H1 (cell line): ENCODE data around the gene IFI30. TPM values are rescaled to one million over a fixed set of nuclear protein-coding genes. Genes with fewer than 3 reads are reported as not detected.

Experiments
- CTCF ChIA-PET: fragments of 300-600 bp; sonication (Branson Sonifier 250); formaldehyde crosslinking; loops from one replicate; lab custom pipeline; 2021; ENCODE audit not compliant: partially characterized antibody; lab: Charles Lee
- POLR2A ChIA-PET: fragments of 300-600 bp; sonication (Branson Sonifier 250); formaldehyde crosslinking; loops from one replicate; lab custom pipeline; 2021; ENCODE audit warnings: inconsistent platforms; ENCODE audit not compliant: partially characterized antibody; lab: Charles Lee
- DNase-seq, 2 experiments: peaks; one replicate each; pipeline versions ENCODE4 v3.0.0 to v3.0.0-alpha.2; 2010 to 2022; ENCODE audit warnings: low spot score in 2 of 2, low read depth in 1 of 2, mixed read lengths in 1 of 2
- FAIRE-seq: peaks from 2 replicates; lab custom pipeline; 2011; peaks lifted over from hg19 to GRCh38; lab: Jason Lieb, UNC
- H2AFZ ChIP-seq: 2 replicates; pipeline ENCODE4 v1.8.1; 2012; ENCODE audit warnings: low read length, inconsistent platforms
- H2AK5ac ChIP-seq: 2 replicates; pipeline ENCODE4 v1.6.1; 2013; ENCODE audit warnings: low read depth, low read length
- H2BK120ac ChIP-seq: replicated peaks from 2 replicates; pipeline ENCODE3; 2013; ENCODE audit warnings: low read depth, low read length, inconsistent platforms
- H2BK12ac ChIP-seq: 2 replicates; pipeline ENCODE4 v1.6.1; 2013; ENCODE audit warnings: low read depth, low read length
- H2BK15ac ChIP-seq: 2 replicates; pipeline ENCODE4 v1.6.1; 2013; ENCODE audit warnings: low read length
- H2BK20ac ChIP-seq: 2 replicates; pipeline ENCODE4 v1.6.1; 2013; ENCODE audit warnings: low read length
- H2BK5ac ChIP-seq: 2 replicates; pipeline ENCODE4 v1.6.1; 2013; ENCODE audit warnings: low read depth, low read length
- H3K14ac ChIP-seq: 2 replicates; pipeline ENCODE4 v1.6.1; 2013; ENCODE audit warnings: inconsistent platforms; ENCODE audit not compliant: insufficient read length
- H3K18ac ChIP-seq: 2 replicates; pipeline ENCODE4 v1.6.1; 2013; ENCODE audit warnings: low read length; ENCODE audit errors: extremely low read depth
- H3K23ac ChIP-seq: 2 replicates; pipeline ENCODE4 v1.6.1; 2013; ENCODE audit warnings: inconsistent platforms; ENCODE audit not compliant: insufficient read length
- H3K23me2 ChIP-seq: 2 replicates; pipeline ENCODE4 v1.6.1; 2013; ENCODE audit warnings: low read depth, low read length
- H3K27ac ChIP-seq: 2 replicates; pipeline ENCODE4 v1.6.1; 2011; ENCODE audit warnings: low read depth, low read length, inconsistent platforms
- H3K27me3 ChIP-seq, 4 experiments: replicated peaks in 1 of 4; 1 replicate in 1 of 4; 2 replicates in 3 of 4; pipeline versions ENCODE4 v1.6.1 to v1.8.1; 2011 to 2013; ENCODE audit warnings: low read length in 3 of 4, mild to moderate bottlenecking in 3 of 4, inconsistent platforms in 2 of 4, mixed read lengths in 2 of 4, moderate library complexity in 1 of 4; ENCODE audit not compliant: control insufficient read depth in 3 of 4, insufficient read depth in 3 of 4; ENCODE audit errors: extremely low read depth in 1 of 4
- H3K36me3 ChIP-seq, 4 experiments: 2 replicates each; pipeline versions ENCODE4 v1.6.1 to v1.8.1; 2011 to 2013; ENCODE audit warnings: mild to moderate bottlenecking in 4 of 4, low read length in 3 of 4, moderate library complexity in 2 of 4, control low read depth in 1 of 4, inconsistent platforms in 1 of 4; ENCODE audit not compliant: insufficient read depth in 4 of 4, control insufficient read depth in 2 of 4
- H3K4ac ChIP-seq: replicated peaks from 2 replicates; pipeline ENCODE3; 2013; ENCODE audit warnings: low read length, low read depth, mixed read lengths, inconsistent platforms; ENCODE audit not compliant: insufficient read length
- H3K4me1 ChIP-seq, 4 experiments: replicated peaks in 1 of 4; 1 replicate in 1 of 4; 2 replicates in 3 of 4; pipeline versions ENCODE4 v1.6.1 to v1.8.1; 2011 to 2013; ENCODE audit warnings: low read length in 3 of 4, inconsistent platforms in 2 of 4, mixed read lengths in 1 of 4; ENCODE audit not compliant: insufficient read depth in 4 of 4, control insufficient read depth in 3 of 4
- H3K4me2 ChIP-seq, 2 experiments: 2 replicates each; pipeline versions ENCODE4 v1.6.1 to v1.8.1; 2011 to 2013; ENCODE audit warnings: low read depth in 2 of 2, low read length in 2 of 2, control low read depth in 1 of 2, inconsistent platforms in 1 of 2, mild to moderate bottlenecking in 1 of 2; ENCODE audit not compliant: insufficient read depth in 1 of 2
- H3K4me3 ChIP-seq, 4 experiments: fragments of 200-600, 300-600 bp in 1 of 4; sonication (generic), shearing (Covaris generic), sonication (Bioruptor Twin) in 1 of 4; 2 replicates each; pipeline versions ENCODE4 v1.5.1 to v1.8.1; 2011 to 2016; ENCODE audit warnings: low read length in 4 of 4, low read depth in 3 of 4, control low read depth in 2 of 4, inconsistent platforms in 2 of 4, mild to moderate bottlenecking in 2 of 4, mixed read lengths in 1 of 4, moderate library complexity in 1 of 4; ENCODE audit not compliant: insufficient read depth in 2 of 4; ENCODE audit errors: extremely low read depth in 1 of 4
- H3K56ac ChIP-seq: replicated peaks from 2 replicates; pipeline ENCODE3; 2013; ENCODE audit warnings: low read depth, mild to moderate bottlenecking, mixed read lengths, low read length, inconsistent platforms; ENCODE audit not compliant: insufficient read length
- H3K79me1 ChIP-seq: 2 replicates; pipeline ENCODE4 v1.6.1; 2013; ENCODE audit warnings: low read depth, low read length, control low read depth
- H3K79me2 ChIP-seq, 2 experiments: 2 replicates each; pipeline versions ENCODE4 v1.6.1 to v1.8.1; 2012 to 2013; ENCODE audit warnings: low read length in 2 of 2, mild to moderate bottlenecking in 2 of 2, inconsistent platforms in 1 of 2; ENCODE audit not compliant: insufficient read depth in 2 of 2, control insufficient read depth in 1 of 2
- H3K9ac ChIP-seq, 4 experiments: replicated peaks in 1 of 4; 1 replicate in 1 of 4; 2 replicates in 3 of 4; pipeline versions ENCODE4 v1.6.1 to v1.8.1; 2011 to 2013; ENCODE audit warnings: low read depth in 3 of 4, low read length in 3 of 4, control low read depth in 2 of 4, mild to moderate bottlenecking in 2 of 4, moderate library complexity in 2 of 4, inconsistent platforms in 1 of 4; ENCODE audit errors: extremely low read depth in 1 of 4
- H3K9me3 ChIP-seq, 2 experiments: 2 replicates each; pipeline versions ENCODE4 v1.6.1 to v1.8.1; 2012 to 2013; ENCODE audit warnings: mild to moderate bottlenecking in 2 of 2, moderate library complexity in 2 of 2, control low read depth in 1 of 2, inconsistent platforms in 1 of 2, low read depth in 1 of 2, low read length in 1 of 2, mixed read lengths in 1 of 2; ENCODE audit not compliant: insufficient read depth in 2 of 2
- H4K20me1 ChIP-seq, 2 experiments: replicated peaks in 1 of 2; 2 replicates each; pipeline versions ENCODE3 to v1.8.1; 2011 to 2013; ENCODE audit warnings: inconsistent platforms in 2 of 2, low read length in 2 of 2, mild to moderate bottlenecking in 1 of 2; ENCODE audit not compliant: insufficient read depth in 2 of 2, control insufficient read depth in 1 of 2
- H4K5ac ChIP-seq: 2 replicates; pipeline ENCODE4 v1.6.1; 2013; ENCODE audit warnings: low read length, low read depth, mixed read lengths, inconsistent platforms; ENCODE audit not compliant: insufficient read length
- H4K8ac ChIP-seq: 2 replicates; pipeline ENCODE4 v1.8.0; 2013; ENCODE audit warnings: mild to moderate bottlenecking, moderate library complexity, low read length, inconsistent platforms; ENCODE audit not compliant: insufficient read depth; ENCODE audit errors: extremely low read depth
- H4K91ac ChIP-seq: replicated peaks from 2 replicates; pipeline ENCODE3; 2013; ENCODE audit warnings: low read length, mixed read lengths, inconsistent platforms; ENCODE audit not compliant: insufficient read length
- CBX5 ChIP-seq: fragments of 300-800, 300-1000 bp; sonication (generic); IDR thresholded peaks from 2 replicates; pipeline ENCODE4 v1.7.1; 2016; ENCODE audit warnings: antibody characterized with exemption, low read length, low read depth
- CBX8 ChIP-seq: fragments of 300-800, 300-1000 bp; sonication (generic); IDR thresholded peaks from 2 replicates; pipeline ENCODE4 v1.7.1; 2016; ENCODE audit warnings: low read depth, low read length, borderline replicate concordance
- CHD1 ChIP-seq: IDR thresholded peaks from 2 replicates; pipeline ENCODE4 v1.6.1; 2012; ENCODE audit warnings: low read depth, low read length, improper control_type of control experiment
- CHD2 ChIP-seq: IDR thresholded peaks from 2 replicates; pipeline ENCODE4 v1.6.1; 2012; ENCODE audit warnings: low read length, improper control_type of control experiment
- GABPA ChIP-seq: IDR thresholded peaks from 2 replicates; pipeline ENCODE4 v1.6.1; 2011; ENCODE audit warnings: mild to moderate bottlenecking, low read length, moderate library complexity, borderline replicate concordance; ENCODE audit not compliant: insufficient read depth
- KDM1A ChIP-seq: fragments of 200-600, 300-600 bp; sonication (generic); IDR thresholded peaks from 2 replicates; pipeline ENCODE4 v1.7.1; 2016; ENCODE audit warnings: mild to moderate bottlenecking, low read length, borderline replicate concordance
- KDM5A ChIP-seq: fragments of 200-600 bp; IDR thresholded peaks from 2 replicates; pipeline ENCODE4 v1.7.1; 2012; ENCODE audit warnings: mild to moderate bottlenecking, low read length, inconsistent platforms, mixed read lengths
- POLR2A ChIP-seq, 2 experiments: IDR thresholded peaks; 1 replicate in 1 of 2; 2 replicates in 1 of 2; pipeline ENCODE4 v1.6.1; 2011; ENCODE audit warnings: low read depth in 2 of 2, low read length in 2 of 2, mild to moderate bottlenecking in 2 of 2; ENCODE audit errors: control extremely low read depth in 1 of 2
- SAP30 ChIP-seq: fragments of 300-600 bp; sonication (generic); IDR thresholded peaks from 2 replicates; pipeline ENCODE4 v1.7.1; 2012; ENCODE audit warnings: low read length, moderate library complexity, mild to moderate bottlenecking, inconsistent platforms; ENCODE audit not compliant: insufficient read depth, insufficient replicate concordance
- SRF ChIP-seq: IDR thresholded peaks from 2 replicates; pipeline ENCODE4 v1.6.1; 2011; ENCODE audit warnings: mild to moderate bottlenecking, low read depth, low read length, moderate library complexity
- TBP ChIP-seq: IDR thresholded peaks from 2 replicates; pipeline ENCODE4 v1.6.1; 2011; ENCODE audit warnings: low read depth, low read length, improper control_type of control experiment
- WGBS, 2 experiments: shearing (Covaris generic) in 1 of 2; methylation state at CpG; one replicate each; pipeline versions ENCODE4 v1.1.6 to v1.1.7; 2013 to 2015; ENCODE audit warnings: low lambda C conversion rate in 2 of 2, mixed read lengths in 2 of 2, inconsistent platforms in 1 of 2, low coverage in 1 of 2, missing lambda C conversion rate in 1 of 2; ENCODE audit not compliant: insufficient replicate concordance in 2 of 2, insufficient coverage in 1 of 2, insufficient read length in 1 of 2; ENCODE audit errors: extremely low coverage in 1 of 2, missing lambda C conversion rate in 1 of 2; 5-methylcytosine and 5-hydroxymethylcytosine counted together
- polyA plus RNA-seq, 7 experiments: library from polyadenylated mRNA; depleted of rRNA in 3 of 7; stranded (reverse) in 5 of 7; unstranded in 2 of 7; fragments of >200 nt in 5 of 7; fragments of 200-250 nt in 2 of 7; gene quantifications; 1 replicate in 5 of 7; 2 replicates in 1 of 7; 4 replicates in 1 of 7; pipeline versions ENCODE4 v1.2.1 to v1.2.3, GENCODE V29; 2011 to 2013; ENCODE audit warnings: missing spikeins in 2 of 7, mixed read lengths in 2 of 7
- total RNA-seq: library from RNA; stranded (reverse); fragmentation: NEBNext Ultra II Directional; extraction: Animal tissue kit (Norgen Biotek cat#: 25700); gene quantifications from 2 replicates; pipeline ENCODE4 v1.2.1, GENCODE V29; 2021
- TF ChIP-seq, protein P1 (sequence below), 3 experiments: IDR thresholded peaks; 1 replicate in 2 of 3; 2 replicates in 1 of 3; pipeline versions ENCODE4 v1.5.1 to v1.6.1; 2011; ENCODE audit warnings: low read length in 3 of 3, mild to moderate bottlenecking in 3 of 3, inconsistent platforms in 2 of 3, low read depth in 1 of 3, moderate library complexity in 1 of 3; ENCODE audit not compliant: insufficient read depth in 1 of 3; ENCODE audit errors: control extremely low read depth in 1 of 3

Gene IFI30
- total and polyA plus RNA-seq, 2 of the 8 experiments (the other 6 are each of a cell fraction or from before 2014, with no cell fraction given), result 28.9 to 62.4 TPM

DNA sequence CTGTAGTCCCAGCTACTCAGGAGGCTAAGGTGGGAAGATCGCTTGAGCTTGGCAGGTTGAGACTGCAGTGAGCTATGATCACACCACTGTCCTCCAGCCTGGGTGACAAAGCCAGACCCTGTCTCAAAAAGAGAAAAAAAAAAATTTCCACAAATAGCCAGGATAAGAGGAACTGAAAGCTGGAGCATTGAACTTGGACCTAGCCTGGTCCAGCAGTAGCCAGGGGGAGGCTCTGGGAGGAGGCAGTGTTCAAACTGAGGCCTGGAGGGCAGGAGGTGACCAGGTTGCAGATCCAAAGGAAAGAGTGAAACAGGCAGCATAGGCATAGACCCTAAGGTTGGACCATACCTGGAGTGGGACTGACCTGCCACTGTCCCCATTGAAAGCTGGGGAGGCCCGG, 47.5 kb upstream of the IFI30 start:
- ChIA-PET POLR2A (interaction anchor here (0.6 to 1.0 kb wide), 3 partner anchors 87 to 804 kb away, joined by 3 read pairs; no protein-coding TSS in a partner anchor), CTCF (interaction anchor here (0.5 to 1.5 kb wide), 8 partner anchors 13 to 1338 kb away, joined by 3 to 4 read pairs (median 3); no protein-coding TSS in a partner anchor)
- no peak overlapping the region for H2BK15ac ChIP-seq
- WGBS, 2 experiments, result 66% methylated on average over 2 of the region's 2 CpGs; no CpG with 5 or more reads in 1 of the 2 experiments
- no peak overlapping the region for H2BK20ac ChIP-seq
- H3K14ac ChIP-seq, result no peak overlapping the region
- H2AK5ac ChIP-seq, result no peak overlapping the region
- no peak overlapping the region for H3K56ac ChIP-seq
- no peaks in the 10 kb centered on the region for H3K27me3 ChIP-seq
- H3K79me2 ChIP-seq, result no peaks in the 10 kb centered on the region
- no peak overlapping the region for H2BK12ac ChIP-seq
- no peak overlapping the region for H4K5ac ChIP-seq
- H3K36me3 ChIP-seq, result peaks cover 2 to 13% (median 8%) of the 10 kb centered on the region in 4 experiments; a peak in 6 of 8 replicates
- H3K4me1 ChIP-seq, result no peaks in the 10 kb centered on the region
- no peak overlapping the region for H3K4ac ChIP-seq
- H2BK120ac ChIP-seq, result no peak overlapping the region
- H3K4me2 ChIP-seq, result no peak overlapping the region
- no peak overlapping the region for H3K4me3 ChIP-seq
- no peak overlapping the region for H3K18ac ChIP-seq
- no peak overlapping the region for H4K8ac ChIP-seq
- FAIRE-seq, result no peak
- no peaks in the 10 kb centered on the region for H3K9me3 ChIP-seq
- no peak for DNase-seq
- no peak overlapping the region for H3K27ac ChIP-seq
- H3K9ac ChIP-seq, result no peak overlapping the region
- no peaks in the 10 kb centered on the region for H3K23me2 ChIP-seq
- peaks cover 2% of the 10 kb centered on the region; the same call in 1 of the 2 replicates for H3K79me1 ChIP-seq
- H4K20me1 ChIP-seq, result peaks cover 0 to 7% of the 10 kb centered on the region in 2 experiments
- no peak overlapping the region for H3K23ac ChIP-seq
- no peak overlapping the region for H4K91ac ChIP-seq
- no peak overlapping the region for H2AFZ ChIP-seq
- H2BK5ac ChIP-seq, result no peak overlapping the region
- no peak for TF ChIP-seq POLR2A (IDR thresholded peaks at IDR 0.05; ENCODE audit: control extremely low read depth in 1 of 2, low read depth in 2 of 2, low read length in 2 of 2)
- no peak for TF ChIP-seq TBP
- TF ChIP-seq CBX8, result no peak
- no peak for TF ChIP-seq SAP30
- no peak for TF ChIP-seq KDM1A
- no peak for TF ChIP-seq GABPA
- no peak for TF ChIP-seq CBX5
- TF ChIP-seq, protein P1, sequence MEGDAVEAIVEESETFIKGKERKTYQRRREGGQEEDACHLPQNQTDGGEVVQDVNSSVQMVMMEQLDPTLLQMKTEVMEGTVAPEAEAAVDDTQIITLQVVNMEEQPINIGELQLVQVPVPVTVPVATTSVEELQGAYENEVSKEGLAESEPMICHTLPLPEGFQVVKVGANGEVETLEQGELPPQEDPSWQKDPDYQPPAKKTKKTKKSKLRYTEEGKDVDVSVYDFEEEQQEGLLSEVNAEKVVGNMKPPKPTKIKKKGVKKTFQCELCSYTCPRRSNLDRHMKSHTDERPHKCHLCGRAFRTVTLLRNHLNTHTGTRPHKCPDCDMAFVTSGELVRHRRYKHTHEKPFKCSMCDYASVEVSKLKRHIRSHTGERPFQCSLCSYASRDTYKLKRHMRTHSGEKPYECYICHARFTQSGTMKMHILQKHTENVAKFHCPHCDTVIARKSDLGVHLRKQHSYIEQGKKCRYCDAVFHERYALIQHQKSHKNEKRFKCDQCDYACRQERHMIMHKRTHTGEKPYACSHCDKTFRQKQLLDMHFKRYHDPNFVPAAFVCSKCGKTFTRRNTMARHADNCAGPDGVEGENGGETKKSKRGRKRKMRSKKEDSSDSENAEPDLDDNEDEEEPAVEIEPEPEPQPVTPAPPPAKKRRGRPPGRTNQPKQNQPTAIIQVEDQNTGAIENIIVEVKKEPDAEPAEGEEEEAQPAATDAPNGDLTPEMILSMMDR (IDR thresholded peaks at IDR 0.05; ENCODE audit: control extremely low read depth in 1 of 3, insufficient read depth in 1 of 3, low read depth in 1 of 3, low read length in 3 of 3), result no peak
- TF ChIP-seq CHD1, result no peak
- no peak for TF ChIP-seq SRF
- no peak for TF ChIP-seq CHD2
- no peak for TF ChIP-seq KDM5A
